Central memory CD4-positive, alpha-beta T cell (primary cell): ENCODE measurements around the gene LCN1.

ENCODE experiments used
- DNase-seq: peaks from one replicate; pipeline ENCODE4 v3.0.0; 2022
- total RNA-seq, 3 experiments: gene quantifications; one replicate each; lab custom pipeline; 2026; lab: John Stamatoyannopoulos, UW

LCN1 gene
- total RNA-seq, result 0 reads per million in 3 experiments

GRCh38 chr9:135520916-135521607 is at the start of gene LCN1:
Gene LCN1 (plus strand): TSS chr9:135521440. CDS start chr9:135521498, 58 bp downstream.
- no peak for DNase-seq

GRCh38 chr9:135471791-135472640 is 49.2 kb upstream of the LCN1 start:
- DNase-seq, result no peak

- DNase-seq, result no peak
Observed at GRCh38 chr9:135473972-135474543, 47.2 kb upstream of the LCN1 start.

- no peak for DNase-seq
Observed at GRCh38 chr9:135474915-135475314, 46.3 kb upstream of the LCN1 start.

GRCh38 chr9:135476561-135477355 is 44.5 kb upstream of the LCN1 start:
- DNase-seq, result no peak

GRCh38 chr9:135478191-135478590 is 43.0 kb upstream of the LCN1 start:
- DNase-seq, result no peak

GRCh38 chr9:135478829-135479468 is 42.3 kb upstream of the LCN1 start:
- no peak for DNase-seq

- no peak for DNase-seq
Observed at GRCh38 chr9:135479469-135480052, 41.7 kb upstream of the LCN1 start, which contains the start of gene PPP1R26. Gene PPP1R26 (plus strand): TSS chr9:135479782. CDS start chr9:135484511, 4,729 bp downstream.

GRCh38 chr9:135480071-135480939 is 40.9 kb upstream of the LCN1 start:
- DNase-seq, result no peak

GRCh38 chr9:135480940-135481310 is 40.3 kb upstream of the LCN1 start:
- no peak for DNase-seq

- no peak for DNase-seq
Observed at GRCh38 chr9:135482015-135482754, 39.1 kb upstream of the LCN1 start.

- DNase-seq, result no peak
Observed at GRCh38 chr9:135484460-135485277, 36.6 kb upstream of the LCN1 start.

- no peak for DNase-seq
Observed at GRCh38 chr9:135485385-135485784, 35.9 kb upstream of the LCN1 start.

GRCh38 chr9:135485832-135486231 is 35.4 kb upstream of the LCN1 start:
- DNase-seq, result no peak

- DNase-seq, result no peak
Observed at GRCh38 chr9:135486267-135487065, 34.8 kb upstream of the LCN1 start.

- no peak for DNase-seq
Observed at GRCh38 chr9:135487281-135488012, 33.8 kb upstream of the LCN1 start.

- no peak for DNase-seq
Observed at GRCh38 chr9:135488013-135488330, 33.3 kb upstream of the LCN1 start.

GRCh38 chr9:135488527-135488926 is 32.7 kb upstream of the LCN1 start:
- DNase-seq, result no peak
